Fibroblast of pulmonary artery (primary cell): Measurements from ENCODE around the gene MSANTD4.

ENCODE experiments used
- DNase-seq: peaks from one replicate; pipeline ENCODE4 v3.0.0-alpha.2; 2010; ENCODE audit warnings: low read depth
- H3K4me3 ChIP-seq: replicated peaks from 2 replicates; pipeline ENCODE4 v1.5.1; 2011; ENCODE audit warnings: low read depth, mild to moderate bottlenecking, control low read depth, low read length, moderate library complexity
- CTCF ChIP-seq: IDR thresholded peaks from 2 replicates; pipeline ENCODE4 v1.5.1; 2011; ENCODE audit warnings: mild to moderate bottlenecking, control low read depth, low read length, inconsistent platforms; ENCODE audit errors: missing control alignments

MSANTD4 gene

GRCh38 chr11:106030609-106031008 is 8.6 kb upstream of the MSANTD4 start:
- no peak for TF ChIP-seq CTCF
- DNase-seq = no peak
- H3K4me3 ChIP-seq = no peak overlapping the region

GRCh38 chr11:106022795-106023275 is 795 bp upstream of the MSANTD4 start:
- TF ChIP-seq CTCF = no peak
- no peak for DNase-seq
- peak overlapping the region; percentile 94 for H3K4me3 ChIP-seq

GRCh38 chr11:106021181-106021966 is 666 bp downstream of the MSANTD4 start:
- H3K4me3 ChIP-seq = peak overlapping the region; percentile 94
- no peak for TF ChIP-seq CTCF
- DNase-seq = peak; percentile 75

GRCh38 chr11:106017093-106017492 is 4.9 kb downstream of the MSANTD4 start:
- no peak for TF ChIP-seq CTCF
- DNase-seq = no peak
- H3K4me3 ChIP-seq = no peak overlapping the region

GRCh38 chr11:106015066-106015465 is 7.0 kb downstream of the MSANTD4 start:
- DNase-seq = no peak
- no peak for TF ChIP-seq CTCF

GRCh38 chr11:106014620-106015019 is 7.4 kb downstream of the MSANTD4 start:
- no peak for TF ChIP-seq CTCF
- H3K4me3 ChIP-seq = no peak overlapping the region
- no peak for DNase-seq

More at GRCh38 chr11:106015066-106015465, 7.0 kb downstream of the MSANTD4 start:
- no peak overlapping the region for H3K4me3 ChIP-seq

- no peak for TF ChIP-seq CTCF
- H3K4me3 ChIP-seq = no peak overlapping the region
- DNase-seq = no peak
Observed at GRCh38 chr11:106014035-106014434, 8.0 kb downstream of the MSANTD4 start.
